Activated gamma-delta T cell treated with Interleukin-2 at 50 U/mL for 16 hours (primary cell): Measurements from ENCODE around the gene UGT1A8.

Source experiments
- DNase-seq: peaks from one replicate; pipeline ENCODE4 v3.0.0-alpha.2; 2020

The UGT1A8 gene

DNA sequence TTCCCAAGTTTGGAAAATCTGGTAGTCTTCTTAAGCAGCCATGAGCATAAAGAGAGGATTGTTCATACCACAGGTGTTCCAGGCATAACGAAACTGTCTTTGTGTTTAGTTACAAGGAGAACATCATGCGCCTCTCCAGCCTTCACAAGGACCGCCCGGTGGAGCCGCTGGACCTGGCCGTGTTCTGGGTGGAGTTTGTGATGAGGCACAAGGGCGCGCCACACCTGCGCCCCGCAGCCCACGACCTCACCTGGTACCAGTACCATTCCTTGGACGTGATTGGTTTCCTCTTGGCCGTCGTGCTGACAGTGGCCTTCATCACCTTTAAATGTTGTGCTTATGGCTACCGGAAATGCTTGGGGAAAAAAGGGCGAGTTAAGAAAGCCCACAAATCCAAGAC, 154.7 kb downstream of the UGT1A8 start:
- DNase-seq, result no peak

DNA sequence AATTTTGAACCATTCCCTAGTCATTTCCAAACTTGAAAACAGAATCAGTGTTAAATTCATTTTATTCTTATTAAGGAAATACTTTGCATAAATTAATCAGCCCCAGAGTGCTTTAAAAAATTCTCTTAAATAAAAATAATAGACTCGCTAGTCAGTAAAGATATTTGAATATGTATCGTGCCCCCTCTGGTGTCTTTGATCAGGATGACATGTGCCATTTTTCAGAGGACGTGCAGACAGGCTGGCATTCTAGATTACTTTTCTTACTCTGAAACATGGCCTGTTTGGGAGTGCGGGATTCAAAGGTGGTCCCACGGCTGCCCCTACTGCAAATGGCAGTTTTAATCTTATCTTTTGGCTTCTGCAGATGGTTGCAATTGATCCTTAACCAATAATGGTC, 155.2 kb downstream of the UGT1A8 start:
- no peak for DNase-seq

DNA sequence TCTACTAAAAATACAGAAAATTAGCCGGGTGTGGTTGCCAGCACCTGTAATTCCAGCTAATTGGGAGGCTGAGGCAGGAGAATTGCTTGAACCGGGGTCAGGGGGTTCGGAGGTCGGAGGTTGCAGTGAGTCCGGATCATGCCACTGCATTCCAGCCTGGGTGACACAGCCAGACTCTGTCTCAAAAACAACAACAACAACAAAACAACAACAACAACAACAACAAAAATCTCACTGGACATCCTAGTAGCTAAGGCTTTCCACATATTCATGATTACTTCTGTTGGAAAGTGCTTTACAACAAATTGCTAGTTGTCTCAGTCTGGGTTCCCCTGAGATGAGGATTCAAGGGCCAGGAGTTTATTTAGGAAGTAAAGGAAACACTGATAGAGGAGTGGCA, 156.4 kb downstream of the UGT1A8 start:
- DNase-seq, result no peak

DNA sequence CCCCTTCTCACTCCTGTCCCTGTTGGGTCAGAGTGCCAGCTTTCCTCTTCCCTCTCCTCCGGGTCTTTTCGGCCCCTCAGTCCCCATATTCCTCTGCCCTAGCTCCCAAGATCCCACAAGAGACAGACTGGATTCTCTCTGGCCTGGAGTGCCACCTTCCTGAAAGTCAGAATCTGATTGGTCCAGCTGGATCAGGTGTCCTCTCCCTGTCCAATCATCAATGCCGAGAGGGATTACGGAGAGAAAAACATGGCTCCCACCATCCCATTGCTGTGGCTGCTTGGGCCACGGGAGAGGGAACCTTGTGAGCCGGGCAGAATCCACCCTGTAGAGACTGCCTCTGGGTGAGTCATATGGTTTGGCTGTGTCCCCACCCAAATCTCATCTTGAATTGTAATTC, 158.0 kb downstream of the UGT1A8 start:
- DNase-seq, result no peak

DNA sequence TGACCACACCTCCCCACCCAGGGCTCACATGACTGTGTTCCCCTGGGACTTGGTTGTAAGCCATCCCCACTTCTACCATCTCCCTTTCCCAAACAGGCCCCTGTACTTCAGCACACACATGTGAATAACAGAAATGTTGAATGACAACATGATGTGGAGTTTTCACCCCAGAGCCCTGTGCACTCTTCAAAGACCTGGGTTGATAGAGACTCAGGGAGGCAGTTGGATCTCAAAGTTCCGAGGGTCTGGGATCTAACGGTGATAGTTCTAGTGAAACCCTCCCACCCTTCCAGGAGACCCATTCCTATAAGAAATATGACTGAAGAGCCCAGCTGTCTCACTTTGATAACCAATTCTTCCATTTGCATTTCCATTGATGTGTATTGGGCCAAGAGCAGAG, 160.6 kb downstream of the UGT1A8 start, which contains the start of gene MROH2A:
Gene MROH2A (plus strand): TSS at position 301 of the 400 bp plus-strand sequence. CDS start 1,029 bp downstream, outside the sequence.
- no peak for DNase-seq

DNA sequence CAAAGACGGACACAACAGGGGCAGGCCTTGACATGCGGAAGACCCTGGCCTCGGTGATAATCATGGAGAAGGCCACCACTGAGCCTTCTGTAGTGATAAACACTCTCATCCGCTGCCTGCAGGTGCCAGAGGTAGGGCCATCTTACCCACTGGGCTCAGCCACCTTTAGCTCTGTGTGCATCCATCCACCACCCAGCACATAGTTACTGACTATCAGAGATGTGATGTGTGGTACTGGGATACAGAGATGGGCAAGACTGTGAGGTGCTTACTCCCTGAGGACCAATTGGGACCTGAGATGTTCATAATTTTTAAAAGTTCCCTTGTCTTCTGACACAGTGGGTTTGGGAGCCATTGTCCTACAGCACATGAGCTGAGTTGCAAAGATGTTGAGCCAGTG, 162.3 kb downstream of the UGT1A8 start:
- DNase-seq, result no peak

DNA sequence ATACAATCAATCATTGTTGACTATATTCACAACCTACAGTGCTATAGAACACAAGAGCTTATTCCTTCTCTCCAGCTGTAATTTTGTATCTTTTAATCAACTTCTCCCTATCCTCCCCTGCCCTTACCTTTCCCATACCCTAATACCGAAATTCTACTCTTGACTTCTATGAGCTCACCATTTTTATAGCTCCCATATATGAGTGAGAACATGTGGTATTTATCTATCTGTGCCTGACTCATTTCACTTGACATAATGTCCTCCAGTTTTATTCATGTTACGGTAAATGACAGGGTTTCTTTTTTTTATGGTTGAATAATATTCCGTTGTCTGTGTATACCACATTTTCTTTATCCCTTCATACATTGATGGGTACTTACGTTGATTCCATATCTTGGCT, 163.3 kb downstream of the UGT1A8 start:
- no peak for DNase-seq

DNA sequence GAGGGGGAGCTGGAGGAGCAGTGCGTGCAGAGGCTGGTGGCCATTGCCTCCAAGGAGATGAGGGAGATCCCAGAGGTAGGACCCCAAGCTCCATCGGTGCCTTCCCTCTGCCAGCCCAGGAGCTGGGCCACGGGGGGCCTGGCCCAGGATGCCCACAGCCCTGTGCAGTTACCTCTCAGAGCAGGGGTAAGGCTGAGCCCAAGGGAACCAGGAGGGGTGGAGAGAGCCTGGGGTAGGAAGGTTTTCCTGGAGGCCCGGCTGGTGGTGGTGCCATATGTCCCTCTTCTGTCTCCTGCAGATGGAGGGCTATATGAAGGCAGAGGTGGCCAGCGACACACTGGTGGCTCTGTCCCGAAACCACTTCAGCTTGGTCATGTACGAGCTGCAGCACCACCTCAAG, 172.1 kb downstream of the UGT1A8 start:
- no peak for DNase-seq

DNA sequence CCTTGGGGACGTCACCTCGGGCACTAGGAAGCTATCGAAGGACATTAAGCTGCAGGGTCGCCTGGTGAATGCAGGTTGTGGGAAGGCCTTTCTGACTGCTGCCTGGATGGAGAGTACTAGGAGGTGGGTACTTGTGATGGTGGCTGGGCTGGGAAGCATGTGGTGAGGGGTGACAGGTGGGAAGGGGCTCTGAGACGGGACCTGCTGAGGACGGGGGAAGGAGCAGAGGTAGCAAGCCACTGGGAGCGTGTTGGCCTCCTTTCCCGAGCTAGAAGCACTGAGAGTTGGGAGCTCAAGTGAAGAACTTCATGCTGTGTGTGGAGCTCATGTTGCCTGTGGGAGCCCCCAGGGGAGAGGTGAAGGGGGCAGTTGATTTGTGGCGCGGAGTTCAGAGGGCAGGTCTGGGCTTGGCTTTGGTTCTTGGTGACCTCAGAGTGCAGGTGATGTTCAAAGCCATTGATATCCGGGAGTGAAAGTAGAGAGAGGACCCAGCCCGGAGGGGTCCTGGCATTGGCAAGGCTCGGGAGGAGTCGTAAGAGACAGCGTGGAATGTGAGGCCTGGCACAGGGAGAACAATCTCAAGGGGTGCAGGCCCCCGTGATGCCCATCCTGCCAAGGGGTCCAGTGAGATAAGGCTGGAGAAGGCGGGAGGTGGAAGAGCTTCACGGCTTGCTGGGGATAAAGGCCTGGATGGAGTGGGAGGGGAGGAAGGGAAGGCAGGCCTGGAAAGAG, 173.9 kb downstream of the UGT1A8 start:
- no peak for DNase-seq

DNA sequence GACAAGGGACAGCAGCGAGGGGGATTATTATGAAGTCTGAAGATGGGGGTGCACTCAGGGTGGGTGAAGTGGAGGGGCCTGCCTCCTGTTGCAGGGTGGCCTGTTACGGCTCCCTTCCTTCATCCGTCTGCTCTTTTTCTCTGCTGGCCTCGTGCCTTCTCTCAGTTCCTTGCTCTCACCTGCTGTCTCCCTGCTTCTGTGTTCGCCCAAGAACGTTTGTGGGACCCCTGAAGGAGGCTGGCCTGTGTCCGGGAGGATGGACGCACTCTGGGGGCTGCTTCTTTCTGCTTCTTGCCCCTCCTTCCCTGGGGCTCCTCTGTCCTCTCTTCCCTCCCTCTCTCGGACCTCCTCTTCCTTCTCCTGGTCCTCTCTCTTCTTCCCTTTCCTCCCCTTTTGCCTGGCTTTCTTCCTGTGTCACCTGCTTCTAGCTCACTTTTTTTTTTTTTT, 174.5 kb downstream of the UGT1A8 start:
- no peak for DNase-seq

DNA sequence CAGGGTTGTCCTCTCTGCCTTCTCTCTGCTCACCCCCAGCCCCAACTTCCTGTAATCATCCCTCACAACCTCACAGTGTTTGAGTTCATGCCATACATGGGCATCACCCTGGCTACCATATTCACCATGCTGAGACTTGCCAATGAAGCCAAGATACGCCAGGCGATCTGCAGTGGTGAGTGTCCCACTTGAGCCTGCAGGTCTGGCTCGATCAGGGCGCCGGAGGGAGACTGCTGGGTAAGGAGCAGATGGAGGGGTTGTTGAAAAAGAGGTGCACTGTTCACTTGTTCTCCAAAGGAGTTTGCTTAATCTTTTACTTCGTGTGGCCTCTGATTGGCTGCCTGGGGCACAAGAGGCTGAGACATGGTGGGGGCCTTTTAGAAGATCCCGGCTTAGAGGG, 175.3 kb downstream of the UGT1A8 start:
- DNase-seq, result no peak

DNA sequence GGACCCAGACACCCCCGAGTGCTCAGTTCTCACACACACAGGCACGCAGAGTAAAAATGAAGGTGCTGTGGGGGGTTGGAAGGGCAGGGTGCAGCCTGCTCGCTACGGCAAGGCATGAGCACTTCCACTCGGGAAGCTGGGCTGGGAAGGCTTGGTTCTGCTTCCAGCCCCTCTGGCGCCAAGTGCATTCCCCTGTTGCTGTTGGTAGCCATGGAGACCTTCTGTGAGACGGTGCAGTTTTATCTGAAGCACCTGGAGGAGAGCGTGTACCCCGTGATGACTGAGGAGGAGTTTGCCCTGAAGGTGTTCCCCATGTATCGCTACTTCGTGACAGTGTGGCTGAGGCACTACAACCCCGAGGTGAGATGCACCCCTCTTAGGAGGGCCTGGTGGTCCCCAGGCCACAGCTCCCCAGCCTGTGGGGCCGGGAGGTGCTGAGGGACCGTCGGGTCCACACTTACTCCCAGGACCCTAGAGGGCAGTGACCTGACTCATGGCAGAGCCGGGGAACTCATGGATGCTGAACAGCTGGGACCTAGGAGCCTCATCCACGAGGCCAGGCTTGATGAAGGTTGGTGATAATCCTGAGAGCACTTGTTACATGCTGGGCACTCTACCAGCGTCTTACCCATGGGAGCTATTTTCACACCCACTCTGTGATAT, 176.2 kb downstream of the UGT1A8 start:
- no peak for DNase-seq

DNA sequence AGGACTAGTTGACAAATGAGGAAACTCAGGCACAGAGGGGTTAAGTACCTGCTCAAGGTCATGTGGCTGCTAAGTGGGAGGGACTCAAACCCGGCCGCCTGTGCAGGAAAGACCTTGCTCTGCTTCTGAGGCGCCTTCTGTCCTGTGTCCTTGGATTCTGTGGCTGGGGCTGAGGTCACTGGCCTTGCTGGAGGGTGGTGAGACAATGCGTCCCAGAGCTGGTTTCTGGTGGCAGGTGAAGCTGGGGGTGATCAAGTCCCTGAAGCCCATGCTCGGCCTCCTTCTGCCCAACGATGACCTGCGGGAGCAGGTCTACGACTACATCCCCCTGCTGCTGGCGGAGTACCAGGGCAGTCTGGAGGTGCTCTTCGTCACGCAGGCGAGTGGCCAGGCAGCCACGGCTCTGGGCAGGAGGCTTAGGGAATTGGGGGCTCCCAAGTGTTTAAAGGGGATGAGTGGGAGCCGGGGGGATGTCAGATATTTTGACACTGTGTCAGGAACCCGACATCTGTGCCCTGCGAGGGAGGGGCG, 176.8 kb downstream of the UGT1A8 start:
- DNase-seq, result no peak

DNA sequence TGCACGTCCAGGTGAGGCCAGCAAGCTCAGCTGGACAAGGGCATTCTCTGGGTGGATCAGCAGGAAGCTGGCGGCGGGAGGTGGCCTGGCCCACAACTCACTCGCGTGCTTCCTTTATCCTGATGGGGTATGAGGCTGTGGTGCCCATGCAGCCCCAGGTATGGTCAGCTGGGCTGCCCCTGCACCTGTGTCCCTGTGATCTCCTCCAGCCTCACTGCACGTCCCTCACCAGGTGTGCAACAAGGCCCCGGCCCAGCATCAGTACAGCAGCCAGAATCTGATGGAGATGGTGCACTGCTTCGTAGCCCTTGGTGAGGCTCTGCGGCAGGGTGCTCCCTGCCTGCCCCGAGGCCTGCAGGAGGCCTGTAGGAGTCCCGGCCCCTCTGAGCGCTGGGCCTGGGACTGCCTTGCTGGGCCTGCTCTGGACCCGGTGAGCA, 178.3 kb downstream of the UGT1A8 start:
- no peak for DNase-seq

DNA sequence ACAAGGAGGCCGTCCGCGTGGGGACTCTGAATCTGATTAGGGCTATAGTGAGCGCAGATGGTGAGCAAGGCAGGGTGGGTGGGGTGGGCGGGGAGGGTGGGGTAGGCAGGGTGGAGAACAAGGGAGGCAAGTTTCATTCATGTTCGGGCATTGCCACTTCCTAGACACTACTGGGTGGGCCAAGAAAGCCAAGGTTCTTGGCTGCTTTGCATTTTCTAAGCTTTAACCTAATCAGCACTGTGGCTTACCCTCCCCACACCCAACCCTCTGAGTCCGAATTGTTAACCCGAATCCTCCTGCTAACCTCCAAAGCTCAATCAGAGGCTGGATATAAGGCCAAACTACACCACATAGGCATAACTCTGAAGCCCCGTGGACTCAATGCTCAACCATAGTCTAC, 178.8 kb downstream of the UGT1A8 start:
- no peak for DNase-seq

DNA sequence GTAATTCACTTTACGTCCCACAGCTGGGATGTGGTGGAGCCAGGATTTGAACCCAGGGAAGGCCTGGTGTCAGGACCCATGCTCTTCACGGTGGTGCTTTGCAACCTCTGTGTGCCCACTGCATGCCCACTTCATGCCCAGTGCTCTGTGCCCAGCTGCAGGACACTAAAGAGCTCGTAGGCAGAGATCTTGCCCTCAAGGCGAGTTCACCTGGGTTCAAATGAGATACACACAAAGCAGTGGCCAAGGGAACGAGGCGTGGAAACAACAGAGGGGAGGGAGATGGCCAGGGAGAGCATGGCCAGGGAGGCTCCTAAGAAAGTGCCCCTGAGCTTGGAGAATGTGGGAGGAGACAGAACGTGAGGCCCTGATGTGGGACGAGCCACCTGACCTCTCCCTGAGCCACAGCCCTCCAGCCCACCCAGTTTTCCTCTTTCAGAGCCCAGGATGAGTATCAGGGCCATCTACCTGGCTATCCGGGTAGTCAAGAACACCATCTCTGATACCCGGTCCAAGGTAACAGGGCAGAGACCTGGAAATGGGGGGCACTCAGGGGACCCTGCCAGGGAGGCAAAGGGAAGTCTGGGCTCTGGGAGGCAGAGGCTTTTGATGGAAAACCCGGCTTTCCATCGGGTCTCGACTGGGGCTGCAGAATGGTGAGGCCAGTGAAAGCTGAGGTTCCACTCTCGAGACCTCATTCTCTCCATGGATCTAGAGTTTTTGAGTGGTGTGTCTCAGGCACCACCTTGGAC, 181.1 kb downstream of the UGT1A8 start:
- DNase-seq, result no peak

DNA sequence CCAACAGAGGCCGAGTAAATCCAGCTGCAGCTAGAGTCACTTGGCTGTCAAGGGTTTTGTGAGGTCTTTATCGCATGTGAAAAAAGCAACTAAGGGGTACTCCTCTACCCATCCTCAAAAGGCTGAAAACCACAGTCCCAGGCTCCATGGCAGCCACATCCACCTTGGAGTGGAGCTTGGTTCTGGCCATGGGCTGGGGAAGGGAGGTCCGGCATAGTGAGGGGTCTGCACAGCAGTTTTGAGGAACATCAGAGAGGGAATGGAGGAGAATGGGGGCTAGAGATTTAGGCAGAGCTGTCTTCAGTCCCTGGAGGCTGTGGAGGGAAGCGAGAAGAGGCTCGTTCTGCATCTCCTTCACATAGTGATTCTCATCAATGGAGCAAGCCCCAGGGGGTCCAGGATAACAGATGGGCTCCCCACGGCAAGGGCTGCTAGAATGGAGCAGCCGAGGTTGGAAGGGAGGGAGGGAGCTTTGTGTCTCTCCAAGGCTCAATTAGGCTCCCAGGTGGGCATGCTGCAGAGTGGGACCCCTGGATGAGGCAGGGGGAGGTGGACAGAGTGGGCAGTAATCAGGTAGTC, 181.7 kb downstream of the UGT1A8 start:
- no peak for DNase-seq

DNA sequence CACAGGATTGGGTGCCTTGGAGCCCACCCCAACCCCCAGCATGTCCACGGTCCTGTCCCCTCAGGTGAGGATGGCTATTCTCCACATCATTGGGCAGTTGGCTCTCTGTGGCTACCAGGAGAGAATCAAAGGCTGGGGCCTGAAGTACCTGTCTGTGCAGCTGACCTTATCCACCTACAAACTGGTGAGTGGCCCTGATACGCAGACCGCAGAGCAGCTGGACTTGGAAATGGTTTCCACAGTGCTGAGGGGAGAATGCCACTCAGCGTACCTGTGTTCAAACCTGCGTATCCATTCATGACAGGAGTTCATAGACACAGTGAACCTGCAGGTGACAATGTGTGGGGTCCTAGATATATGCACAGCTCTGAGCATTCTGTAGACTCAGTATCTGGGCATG, 182.3 kb downstream of the UGT1A8 start:
- no peak for DNase-seq

DNA sequence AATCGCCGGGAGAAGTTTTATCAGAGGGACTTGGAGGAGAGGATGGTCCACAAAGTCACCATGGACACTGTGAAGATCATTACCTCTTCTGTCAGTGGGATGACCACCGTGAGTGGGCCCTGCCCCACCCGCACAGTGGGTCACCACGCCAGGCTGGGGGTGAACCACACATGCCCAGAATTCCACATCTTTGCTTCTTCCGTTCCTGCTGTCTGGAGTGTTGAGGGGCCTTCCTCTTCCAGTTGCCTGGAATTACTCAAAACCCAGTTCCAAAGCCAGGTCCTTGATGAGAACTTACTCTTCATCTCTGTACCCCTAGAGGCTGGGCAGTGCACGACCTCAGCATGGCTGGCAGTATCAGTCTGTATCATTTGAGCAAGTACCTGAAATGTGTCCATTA, 182.8 kb downstream of the UGT1A8 start:
- DNase-seq, result no peak

DNA sequence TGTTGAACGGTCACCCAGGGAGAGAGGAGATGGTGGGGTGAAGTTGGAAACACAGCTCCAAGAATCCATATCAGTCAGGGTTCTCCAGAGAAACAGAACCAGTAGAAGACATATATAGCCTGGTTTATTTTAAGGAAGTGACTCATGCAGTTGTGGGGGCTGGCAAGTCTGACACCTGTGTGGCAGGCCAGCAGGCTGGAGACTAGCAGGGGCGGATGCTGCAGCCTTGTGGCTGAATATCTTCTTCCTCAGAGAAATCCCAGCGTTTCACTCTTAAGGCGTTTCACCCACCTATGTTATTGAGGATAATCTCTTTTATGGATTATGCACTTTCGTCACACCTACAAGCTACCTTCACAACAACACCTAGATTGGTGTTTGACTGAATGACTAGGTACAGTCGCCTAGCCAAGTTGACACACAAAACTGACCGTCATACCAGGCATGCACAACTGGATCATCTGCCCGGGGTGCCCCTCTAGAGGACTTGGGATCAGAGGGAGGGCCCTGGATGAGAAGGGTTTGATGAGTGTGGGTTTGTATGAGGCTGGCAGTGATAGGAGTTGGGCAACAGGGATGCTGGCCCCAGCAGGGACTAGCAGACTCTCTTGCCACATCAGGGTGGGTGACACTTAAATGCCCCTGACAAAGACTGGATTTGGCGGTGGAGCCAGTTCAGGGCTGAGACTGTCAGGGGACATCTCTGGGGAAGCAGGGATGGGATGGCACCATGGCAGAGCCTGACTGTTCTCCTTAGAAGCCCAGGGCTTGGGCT, 184.1 kb downstream of the UGT1A8 start:
- no peak for DNase-seq

DNA sequence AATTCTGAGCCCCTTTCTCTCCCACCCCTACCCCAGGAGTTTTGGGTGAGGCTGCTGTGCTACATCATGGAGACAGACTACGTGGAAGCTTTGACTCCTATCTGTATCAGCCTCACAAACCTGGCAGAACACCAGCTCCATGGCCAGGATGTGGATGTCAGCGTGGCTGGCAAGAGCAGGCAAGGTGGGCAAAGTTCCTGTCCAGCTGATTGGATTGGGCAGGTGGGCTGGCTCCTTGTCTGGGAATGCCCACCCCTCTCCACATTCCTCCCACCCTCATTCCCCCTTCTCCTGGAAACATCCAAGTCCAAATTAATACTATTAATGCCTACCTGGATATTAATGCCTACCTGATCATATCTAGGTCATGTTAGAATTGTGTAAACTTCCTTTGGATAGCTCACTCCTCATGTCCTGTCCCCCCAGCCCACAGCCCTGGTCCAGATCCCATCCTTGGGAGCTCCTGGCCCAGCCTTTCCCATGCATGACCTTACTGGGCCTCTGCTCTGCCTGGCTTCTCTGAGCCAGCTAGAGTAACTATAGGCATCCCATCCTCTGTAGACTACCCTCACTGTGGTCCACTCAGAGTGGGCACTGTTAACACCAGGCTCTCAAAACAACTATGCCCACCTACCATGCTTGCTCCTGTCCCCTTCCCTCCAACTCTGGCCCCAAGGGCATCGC, 184.8 kb downstream of the UGT1A8 start:
- no peak for DNase-seq
